NB4 (cell line): ENCODE measurements around the gene BCAT1.

Experiments used
- DNase-seq: peaks from one replicate; pipeline ENCODE4 v3.0.0; 2010; ENCODE audit warnings: low read depth
- H3K4me3 ChIP-seq: one replicate; pipeline ENCODE4 v1.5.1; 2011; ENCODE audit warnings: mild to moderate bottlenecking, low read depth, low read length, moderate library complexity
- CTCF ChIP-seq: IDR thresholded peaks from one replicate; pipeline ENCODE4 v1.5.1; 2012; ENCODE audit warnings: low read depth, low read length
- MYC ChIP-seq: IDR thresholded peaks from 2 replicates; pipeline ENCODE4 v1.6.1; 2011; ENCODE audit warnings: low read depth, low read length
- POLR2A ChIP-seq: IDR thresholded peaks from 2 replicates; pipeline ENCODE4 v1.6.1; 2011; ENCODE audit warnings: mild to moderate bottlenecking; ENCODE audit not compliant: insufficient read length; ENCODE audit errors: extremely low read depth
- TF ChIP-seq, protein P1 (sequence below): IDR thresholded peaks from 2 replicates; pipeline ENCODE4 v1.6.1; 2011; ENCODE audit warnings: low read depth, low read length

The BCAT1 gene

DNA sequence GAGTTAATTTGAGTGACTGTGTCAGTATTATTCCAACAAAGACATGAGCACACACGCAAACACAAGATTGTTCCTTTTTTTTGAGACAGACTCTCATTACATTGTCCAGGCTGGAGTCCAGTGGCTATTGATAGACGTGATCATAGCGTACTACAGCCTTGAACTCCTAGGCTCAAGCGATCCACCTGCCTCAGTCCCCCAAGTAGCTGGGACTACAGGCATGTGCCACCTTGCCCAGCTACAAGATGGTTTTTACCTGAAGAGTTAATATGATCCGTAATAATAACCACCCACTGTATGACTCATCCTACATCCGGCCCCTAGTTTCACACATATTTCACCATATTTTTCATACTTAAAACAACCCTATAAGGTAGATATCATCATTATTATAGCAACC lies 26.8 kb downstream of the BCAT1 start:
- no peak for TF ChIP-seq CTCF
- TF ChIP-seq POLR2A = no peak
- peak; percentile 55 for DNase-seq
- no peak overlapping the region for H3K4me3 ChIP-seq

DNA sequence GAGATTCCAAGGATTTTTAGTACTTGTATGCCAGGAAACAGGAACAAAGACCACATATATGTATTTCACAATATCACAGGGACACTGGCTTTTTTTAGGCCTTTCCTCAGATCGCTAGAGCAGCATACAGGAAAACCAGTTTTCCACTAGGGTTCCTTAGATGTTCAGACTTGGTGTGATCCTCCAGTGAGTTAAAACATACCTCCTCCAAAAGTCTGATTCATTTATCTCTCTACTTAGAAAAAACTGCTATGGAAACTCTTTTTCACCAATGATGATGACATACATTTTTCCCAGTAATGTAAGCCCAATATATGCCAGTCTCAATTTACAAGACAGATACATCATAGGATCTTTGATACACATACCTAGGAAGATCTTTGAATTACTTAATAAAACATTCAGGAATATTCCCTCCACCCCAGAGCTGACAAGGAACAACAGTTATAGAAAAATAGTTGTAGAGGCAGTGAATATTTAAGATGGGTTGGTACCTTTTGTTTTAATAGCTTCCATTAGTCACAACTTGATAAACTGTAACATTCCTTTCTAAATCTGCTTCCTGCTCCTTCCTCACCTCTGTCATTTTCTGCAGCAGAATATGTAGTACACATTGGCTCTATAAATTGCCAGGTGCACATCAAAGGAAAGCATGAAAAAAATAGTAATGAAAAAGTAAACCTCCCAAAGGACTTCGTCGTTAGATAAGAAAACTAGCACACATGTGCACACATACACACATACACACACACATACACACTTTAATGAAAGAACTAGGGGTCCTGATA lies 27.5 kb downstream of the BCAT1 start:
- TF ChIP-seq POLR2A (no peak), MYC (no peak), CTCF (no peak)
- TF ChIP-seq, protein P1, sequence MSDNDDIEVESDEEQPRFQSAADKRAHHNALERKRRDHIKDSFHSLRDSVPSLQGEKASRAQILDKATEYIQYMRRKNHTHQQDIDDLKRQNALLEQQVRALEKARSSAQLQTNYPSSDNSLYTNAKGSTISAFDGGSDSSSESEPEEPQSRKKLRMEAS = no peak
- no peak for DNase-seq
- H3K4me3 ChIP-seq = no peak overlapping the region

- no peak for DNase-seq
- no peak overlapping the region for H3K4me3 ChIP-seq
- no peak for TF ChIP-seq POLR2A
Measured at GRCh38 chr12:24920141-24920540, 28.8 kb downstream of the BCAT1 start.

DNA sequence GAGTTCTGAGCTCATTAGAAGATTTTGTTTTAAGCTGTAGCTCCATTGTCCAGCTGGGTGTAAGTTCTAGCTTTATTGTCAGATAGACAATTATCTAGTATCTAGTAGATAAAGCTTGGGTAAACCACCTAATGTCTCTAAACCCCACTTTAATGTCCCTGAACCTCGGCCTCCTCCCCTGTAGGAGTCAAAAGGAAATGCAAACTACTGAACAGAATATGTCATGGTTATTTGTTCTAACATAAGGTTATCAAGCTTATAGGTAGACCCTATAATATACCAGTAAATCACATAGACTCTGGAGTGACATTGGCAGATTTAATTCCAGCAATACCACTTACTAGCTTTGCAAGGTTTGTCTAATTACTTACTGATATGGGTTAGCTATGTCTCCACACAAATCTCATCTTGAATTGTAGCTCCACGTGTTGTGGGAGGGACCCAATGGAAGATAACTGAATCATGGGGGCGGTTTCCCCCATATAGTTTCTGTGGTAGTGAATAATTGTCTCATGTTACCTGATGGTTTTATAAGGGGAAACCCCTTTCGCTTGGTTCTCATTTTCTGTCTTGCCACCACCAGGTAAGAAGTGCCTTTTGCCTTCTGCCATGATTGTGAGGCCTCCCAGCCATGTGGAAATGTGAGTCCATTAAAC lies 29.4 kb downstream of the BCAT1 start:
- no peak overlapping the region for H3K4me3 ChIP-seq
- DNase-seq = no peak
- TF ChIP-seq MYC = no peak

DNA sequence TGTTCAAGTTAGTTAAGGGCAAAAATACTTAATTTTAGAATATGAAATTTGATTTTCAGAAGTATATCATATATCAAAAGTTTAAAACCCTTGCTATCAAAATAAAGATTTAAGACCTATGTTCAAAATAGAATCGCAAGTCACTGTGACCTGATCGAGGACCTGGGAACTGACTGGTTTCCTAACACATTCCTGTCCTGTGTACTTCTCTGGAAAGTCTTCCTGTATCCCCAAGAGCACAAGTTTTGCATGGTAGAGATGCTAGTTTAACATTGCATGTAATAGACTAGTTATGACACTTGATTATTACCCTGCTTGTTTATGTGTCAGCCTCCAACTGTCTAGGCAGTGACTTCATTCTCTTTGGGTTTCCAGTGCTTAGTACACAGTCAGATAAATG lies 30.3 kb downstream of the BCAT1 start:
- H3K4me3 ChIP-seq = no peak overlapping the region
- no peak for DNase-seq
- TF ChIP-seq MYC (no peak), POLR2A (no peak), CTCF (no peak)
- TF ChIP-seq, protein P1 = no peak

DNA sequence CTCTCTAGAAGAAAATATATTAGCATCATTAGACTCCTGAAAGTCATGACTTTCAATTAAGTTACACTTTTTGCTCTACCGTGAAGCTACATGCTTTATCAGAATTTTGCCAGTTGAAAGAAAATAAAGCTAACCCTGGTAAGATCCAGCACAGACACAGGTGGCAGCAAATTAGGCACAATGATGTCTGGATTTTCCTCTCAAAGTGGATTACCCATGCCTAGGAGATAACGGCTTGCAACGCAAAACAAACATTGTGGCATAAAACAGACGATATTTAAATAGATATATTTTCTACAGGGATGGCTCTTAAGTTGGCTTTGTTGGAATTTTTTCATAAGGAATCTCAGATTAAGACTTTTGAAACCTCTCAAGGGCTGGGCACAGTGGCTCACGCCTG lies 33.4 kb downstream of the BCAT1 start:
- DNase-seq = no peak
- no peak for TF ChIP-seq CTCF
- TF ChIP-seq, protein P1 = no peak
- TF ChIP-seq MYC = no peak
- no peak overlapping the region for H3K4me3 ChIP-seq

GRCh38 chr12:24913953-24914352 lies 34.9 kb downstream of the BCAT1 start:
- DNase-seq = no peak
- TF ChIP-seq MYC (no peak), CTCF (no peak), POLR2A (no peak)
- TF ChIP-seq, protein P1 = no peak
- H3K4me3 ChIP-seq = no peak overlapping the region
